OCI-LY1 (cell line): ENCODE measurements around the gene MGST1.
"Not testable (repeated sequence)": the region's sequence is repeated elsewhere in the genome, so short reads cannot be mapped to it uniquely, and the experiment has no call there.

ENCODE experiments used
- EZH2 ChIP-seq: fragments of 200-600 bp; sonication (generic), shearing (Covaris generic); IDR thresholded peaks from 2 replicates; pipeline ENCODE4 v1.8.0; 2017; ENCODE audit warnings: borderline replicate concordance, mixed run types, mild to moderate bottlenecking, antibody characterized with exemption, low read length, moderate library complexity, mixed read lengths
- TF ChIP-seq, protein P1 (sequence below): fragments of 200-600 bp; sonication (generic), shearing (Covaris generic); IDR thresholded peaks from 2 replicates; pipeline ENCODE4 v1.5.1; 2017; ENCODE audit warnings: mild to moderate bottlenecking, antibody characterized with exemption, low read length, moderate library complexity, mixed read lengths

DNA sequence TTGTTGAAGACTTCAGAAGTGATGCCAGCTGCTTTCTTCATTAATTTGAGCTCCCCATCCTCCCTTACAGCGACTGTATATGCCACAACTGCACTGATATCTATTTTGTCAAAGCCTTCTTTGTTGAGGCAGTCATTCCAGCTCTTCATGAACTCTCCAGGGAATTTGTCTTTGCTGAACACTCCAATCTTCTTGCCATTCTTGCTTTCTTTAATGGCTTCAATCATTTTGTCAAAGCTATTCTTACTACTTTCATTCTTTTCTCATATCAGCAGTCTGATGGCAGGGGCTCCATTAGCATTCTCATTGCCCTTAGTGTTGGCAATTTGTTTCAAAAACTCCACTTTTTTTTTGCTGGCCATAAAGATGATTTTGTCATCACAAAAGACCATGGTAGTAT lies 54.4 kb downstream of the MGST1 start:
- TF ChIP-seq EZH2 = not testable (repeated sequence)
- TF ChIP-seq, protein P1, sequence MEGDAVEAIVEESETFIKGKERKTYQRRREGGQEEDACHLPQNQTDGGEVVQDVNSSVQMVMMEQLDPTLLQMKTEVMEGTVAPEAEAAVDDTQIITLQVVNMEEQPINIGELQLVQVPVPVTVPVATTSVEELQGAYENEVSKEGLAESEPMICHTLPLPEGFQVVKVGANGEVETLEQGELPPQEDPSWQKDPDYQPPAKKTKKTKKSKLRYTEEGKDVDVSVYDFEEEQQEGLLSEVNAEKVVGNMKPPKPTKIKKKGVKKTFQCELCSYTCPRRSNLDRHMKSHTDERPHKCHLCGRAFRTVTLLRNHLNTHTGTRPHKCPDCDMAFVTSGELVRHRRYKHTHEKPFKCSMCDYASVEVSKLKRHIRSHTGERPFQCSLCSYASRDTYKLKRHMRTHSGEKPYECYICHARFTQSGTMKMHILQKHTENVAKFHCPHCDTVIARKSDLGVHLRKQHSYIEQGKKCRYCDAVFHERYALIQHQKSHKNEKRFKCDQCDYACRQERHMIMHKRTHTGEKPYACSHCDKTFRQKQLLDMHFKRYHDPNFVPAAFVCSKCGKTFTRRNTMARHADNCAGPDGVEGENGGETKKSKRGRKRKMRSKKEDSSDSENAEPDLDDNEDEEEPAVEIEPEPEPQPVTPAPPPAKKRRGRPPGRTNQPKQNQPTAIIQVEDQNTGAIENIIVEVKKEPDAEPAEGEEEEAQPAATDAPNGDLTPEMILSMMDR = not testable (repeated sequence)
